Ramos (cell line): ENCODE data around the gene SLC6A2.
"Not testable (repeated sequence)": the region's sequence is repeated elsewhere in the genome, so short reads cannot be mapped to it uniquely, and the experiment has no call there.

Experiments used
- in situ Hi-C: fragments of 300-500 bp; cut with MboI; formaldehyde crosslinking; loops from one replicate; pipeline ENCODE4 v1.14.3; 2022; ENCODE audit warnings: low sequenced_read_pairs; ENCODE audit not compliant: unreplicated experiment

Gene SLC6A2

GRCh38 chr16:55655897-55656681 is at the start of gene SLC6A2:
Gene SLC6A2, plus strand, starts transcription at chr16:55655988. Its CDS starts 707 bp downstream, at chr16:55656695.
- in situ Hi-C loops = no loop called here

GRCh38 chr16:55613613-55614335 is 42.0 kb upstream of the SLC6A2 start:
- in situ Hi-C loops = no loop called here

- in situ Hi-C loops = no loop called here
Observed at GRCh38 chr16:55615071-55615470, 40.7 kb upstream of the SLC6A2 start.

DNA sequence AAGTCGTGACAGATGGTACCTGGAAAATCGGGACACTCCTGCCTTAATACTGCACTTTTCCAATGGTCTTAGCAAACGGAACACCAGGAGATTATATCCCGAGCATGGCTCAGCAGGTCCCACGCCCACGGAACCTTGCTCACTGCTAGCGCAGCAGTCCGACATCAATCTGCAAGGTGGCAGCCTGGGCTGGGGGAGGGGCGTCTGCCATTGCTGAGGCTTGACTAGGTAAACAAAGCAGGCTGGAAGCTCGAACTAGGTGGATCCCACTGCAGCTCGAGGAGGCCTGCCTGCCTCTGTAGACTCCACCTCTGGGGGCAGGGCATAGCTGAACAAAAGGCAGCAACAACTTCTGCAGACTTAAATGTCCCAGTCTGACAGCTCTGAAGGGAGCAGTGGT is 40.1 kb upstream of the SLC6A2 start:
- in situ Hi-C loops = not testable (repeated sequence)

DNA sequence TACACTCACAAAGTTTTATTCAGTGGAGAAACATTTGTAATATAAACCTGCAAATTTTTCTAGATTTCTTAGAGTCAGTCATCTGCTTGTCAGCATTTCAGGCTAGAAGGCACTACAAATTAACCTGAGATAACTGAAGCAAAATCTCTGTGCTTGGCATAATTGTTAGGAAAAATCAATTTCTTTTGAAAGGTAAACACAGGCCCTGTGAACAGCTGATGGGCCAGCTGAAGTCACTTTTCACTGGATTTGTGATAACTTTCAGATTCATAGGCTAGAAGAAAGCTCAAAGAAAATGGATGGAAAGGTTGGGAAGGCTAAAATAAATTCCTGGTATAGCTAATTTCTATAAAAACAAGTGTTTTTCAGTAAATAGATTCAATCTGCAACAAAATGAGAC is 34.0 kb upstream of the SLC6A2 start:
- in situ Hi-C loops = no loop called here

- in situ Hi-C loops = no loop called here
Observed at GRCh38 chr16:55622272-55622671, 33.5 kb upstream of the SLC6A2 start.

DNA sequence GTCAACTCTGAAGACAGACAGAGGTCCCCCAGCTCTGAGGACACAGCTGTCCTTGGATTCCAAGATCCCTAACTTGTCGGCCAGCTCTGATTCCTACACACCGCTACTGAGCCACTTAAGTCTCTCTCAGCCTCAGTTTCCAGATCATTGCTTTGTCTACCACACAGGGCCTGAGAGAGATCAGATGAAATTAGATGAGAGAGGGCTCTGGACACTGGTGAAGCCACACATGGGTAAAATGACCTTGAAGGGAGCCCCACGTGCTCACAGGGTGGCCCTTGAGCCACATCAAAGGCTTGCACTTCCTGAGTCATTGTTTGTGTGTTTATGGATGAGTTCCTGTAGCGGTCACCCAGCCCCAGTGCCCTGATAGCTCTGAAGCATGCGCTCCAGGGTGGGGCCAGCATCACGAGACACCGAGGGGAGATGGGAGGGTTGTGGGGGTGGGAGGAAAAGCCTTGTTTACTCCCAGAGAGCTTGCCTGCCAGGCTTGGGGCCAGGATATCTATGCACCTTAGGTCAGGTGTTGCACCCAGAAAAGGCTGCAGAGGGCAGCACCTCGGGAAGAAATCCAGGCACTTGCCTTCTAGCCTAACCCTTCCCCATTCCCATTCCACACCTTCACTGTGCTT is 32.7 kb upstream of the SLC6A2 start:
- in situ Hi-C loops = no loop called here

DNA sequence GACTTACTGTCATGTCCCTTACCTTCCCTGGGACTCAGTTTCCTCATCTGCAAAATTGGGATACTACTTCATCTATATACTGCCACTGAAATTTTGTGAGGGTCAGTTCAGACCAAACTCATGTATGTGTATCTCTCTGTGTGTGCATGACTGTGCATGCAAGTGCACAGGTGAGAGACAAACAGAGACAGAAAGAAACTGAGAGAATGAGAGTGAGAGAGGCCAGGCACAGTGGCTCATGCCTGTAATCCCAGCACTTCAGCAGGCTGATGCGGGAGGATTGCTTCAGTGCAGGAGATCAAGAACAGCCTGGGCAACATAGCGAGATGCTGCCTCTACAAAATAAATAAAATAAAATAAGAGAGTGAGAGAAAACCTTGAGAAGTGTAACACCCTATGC is 32.1 kb upstream of the SLC6A2 start:
- in situ Hi-C loops = no loop called here

DNA sequence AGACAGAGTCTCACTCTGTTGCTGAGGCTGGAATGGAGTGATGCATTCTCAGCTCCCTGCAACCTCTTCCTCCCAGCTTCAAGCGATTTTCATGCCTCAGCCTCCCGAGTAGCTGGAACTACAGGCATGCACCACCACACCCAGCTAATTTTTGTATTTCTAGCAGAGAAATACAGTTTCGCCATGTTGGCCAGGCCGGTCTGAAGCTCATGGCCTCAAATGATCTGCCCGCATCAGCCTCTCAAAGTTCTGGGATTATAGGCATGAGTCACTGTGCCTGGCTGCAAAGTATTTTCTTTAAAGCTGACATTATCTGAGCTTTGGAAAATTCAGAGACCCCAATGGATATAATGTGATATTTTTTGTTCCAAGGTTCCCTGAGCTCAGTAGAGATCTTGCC is 31.1 kb upstream of the SLC6A2 start:
- in situ Hi-C loops = no loop called here

DNA sequence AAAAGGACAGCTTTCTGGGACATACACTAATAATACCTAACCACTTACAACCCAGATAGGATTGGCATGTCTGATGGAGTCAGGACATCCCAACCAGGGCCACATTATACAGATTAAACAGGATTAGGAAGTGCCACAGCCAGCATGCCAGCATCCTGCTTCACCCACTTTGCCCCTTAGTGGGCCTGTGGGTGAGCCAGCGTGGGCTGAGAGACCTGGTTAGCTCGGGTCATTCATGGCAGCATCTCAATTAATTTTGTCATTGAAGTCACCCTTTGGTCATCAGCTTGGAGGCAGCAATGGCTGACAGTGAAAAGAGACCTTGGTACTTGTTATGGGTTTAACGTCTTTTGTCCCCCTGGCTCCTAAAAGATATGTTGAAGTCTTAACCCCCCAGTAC is 29.9 kb upstream of the SLC6A2 start:
- in situ Hi-C loops = no loop called here

GRCh38 chr16:55628306-55628968 is 27.4 kb upstream of the SLC6A2 start:
- in situ Hi-C loops = no loop called here

DNA sequence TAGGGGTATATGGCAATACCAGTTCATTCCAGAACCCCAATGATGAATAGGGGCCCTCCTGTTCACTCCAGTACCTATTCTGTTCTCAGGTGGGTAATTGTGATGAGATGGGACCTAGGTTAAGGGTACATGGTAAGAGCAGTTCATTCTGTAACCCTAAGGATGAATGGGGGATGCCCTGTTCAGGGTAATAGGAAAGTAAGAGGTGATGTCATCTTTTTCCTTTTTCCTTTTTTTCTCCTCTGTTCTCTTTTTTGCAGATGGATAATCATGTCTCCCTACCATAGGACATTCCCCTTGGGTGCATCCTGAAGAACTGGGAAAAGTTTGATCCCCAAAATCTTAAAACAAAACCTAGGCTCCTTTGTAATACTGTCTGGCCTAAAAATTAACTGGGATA is 25.0 kb upstream of the SLC6A2 start:
- in situ Hi-C loops = no loop called here

GRCh38 chr16:55632259-55632658 is 23.5 kb upstream of the SLC6A2 start:
- in situ Hi-C loops = no loop called here

DNA sequence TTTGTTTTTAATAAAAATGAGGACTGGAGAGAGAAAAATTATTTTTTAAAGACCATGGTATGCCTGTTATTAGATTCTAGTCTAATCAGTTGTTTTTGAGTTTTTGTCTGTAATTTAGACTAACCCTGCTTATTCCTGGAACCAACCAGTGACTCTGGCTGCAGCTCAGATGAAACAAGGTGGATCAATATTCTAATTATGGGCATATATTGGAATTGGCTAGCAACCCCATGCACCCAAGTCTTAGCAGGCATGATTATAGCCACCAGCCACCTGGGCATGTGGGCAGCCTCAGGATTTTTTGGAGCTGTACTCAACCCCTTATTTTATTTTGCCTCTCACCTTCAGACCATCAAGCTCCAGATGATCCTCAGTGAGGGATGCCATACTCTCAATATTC is 21.6 kb upstream of the SLC6A2 start:
- in situ Hi-C loops = no loop called here

DNA sequence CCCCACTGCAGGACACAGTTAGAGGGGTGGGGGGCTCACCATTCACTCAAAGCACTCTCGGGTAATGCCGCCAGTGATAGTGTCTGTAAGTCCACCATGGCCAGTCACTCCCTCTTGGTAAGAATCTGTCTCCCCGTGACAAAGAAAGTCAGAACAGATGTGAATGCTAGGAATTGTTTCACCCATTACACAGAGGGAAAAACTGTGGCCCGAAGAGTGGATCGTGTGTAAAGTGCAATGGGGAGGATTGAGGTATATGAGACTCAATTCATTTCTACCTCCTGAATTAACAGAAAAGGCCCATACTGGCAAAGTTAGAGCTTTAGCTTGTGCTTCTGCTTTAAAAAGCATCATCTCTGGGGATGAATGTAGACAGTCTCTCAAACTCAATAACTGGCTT is 17.5 kb upstream of the SLC6A2 start:
- in situ Hi-C loops = no loop called here

DNA sequence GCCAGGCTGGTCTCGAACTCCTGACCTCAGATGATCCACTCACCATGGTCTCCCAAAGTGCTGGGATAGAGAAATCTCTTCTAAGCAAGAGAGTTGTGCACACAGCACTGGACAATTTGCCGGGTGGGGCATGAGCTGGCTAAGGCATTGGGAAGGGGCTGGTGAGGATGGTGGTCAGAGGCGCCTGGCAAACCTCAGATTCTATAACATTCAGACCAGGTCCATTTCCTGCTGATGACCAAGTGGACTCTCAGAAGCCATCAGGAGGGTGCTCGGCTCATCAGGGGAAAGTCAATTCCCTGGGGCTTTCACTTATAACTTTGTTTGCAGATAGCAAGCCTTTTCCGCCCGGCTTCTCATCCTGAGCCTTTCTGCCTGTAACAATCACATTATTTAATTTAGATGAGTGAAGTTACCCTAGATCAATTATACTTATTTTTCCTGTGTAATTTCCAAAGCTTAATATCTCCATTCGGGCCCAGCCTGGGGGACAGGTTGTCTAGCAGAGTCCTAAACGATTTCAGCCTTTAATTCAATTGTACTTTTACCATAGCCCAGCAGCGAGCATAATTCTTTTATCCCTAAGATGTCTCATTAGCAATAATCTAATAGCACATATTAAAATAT is 15.0 kb upstream of the SLC6A2 start:
- in situ Hi-C loops = no loop called here

- in situ Hi-C loops = no loop called here
Observed at GRCh38 chr16:55641430-55642056, 14.2 kb upstream of the SLC6A2 start.

GRCh38 chr16:55642611-55643010 is 13.2 kb upstream of the SLC6A2 start:
- in situ Hi-C loops = no loop called here

DNA sequence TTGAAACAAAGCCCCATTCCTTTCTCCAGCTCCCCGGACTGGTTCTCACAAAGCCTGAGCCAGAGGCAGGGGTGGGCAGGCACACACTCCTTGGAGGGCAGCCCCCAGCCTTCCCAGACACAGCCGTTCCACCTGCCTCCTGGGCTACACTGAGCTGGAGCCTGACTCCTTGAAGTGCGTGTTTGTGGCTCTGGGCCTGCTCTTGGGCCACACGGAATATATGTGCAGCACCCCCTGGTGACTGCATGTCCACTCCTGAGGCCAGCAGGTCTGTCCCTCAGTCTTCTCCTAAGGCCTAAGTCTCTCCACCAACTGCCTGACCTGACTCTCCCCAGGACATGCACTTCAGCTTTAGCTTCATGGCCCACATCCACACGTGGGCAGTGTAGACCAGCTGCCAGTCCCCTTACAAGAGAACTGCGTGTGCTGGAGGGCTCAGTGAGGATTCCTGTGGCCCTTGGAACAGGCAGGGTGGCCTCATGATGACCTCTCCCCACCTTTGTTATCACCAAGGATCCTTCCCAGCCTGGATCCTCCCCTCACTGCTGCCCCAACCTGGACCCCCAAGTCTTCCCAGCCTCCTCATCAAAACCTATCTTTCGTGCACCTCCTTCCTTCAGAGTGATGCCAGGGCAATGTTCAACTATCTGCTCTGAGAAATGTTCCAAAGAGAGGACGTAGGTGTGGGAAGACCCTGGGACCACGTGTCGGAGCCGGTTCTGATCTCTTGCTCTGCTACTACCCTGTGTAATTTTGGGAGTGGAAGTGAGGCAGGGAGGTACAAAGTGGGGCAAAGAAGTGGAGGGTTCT is 12.4 kb upstream of the SLC6A2 start:
- in situ Hi-C loops = no loop called here
